HTR-8/SVneo (cell line): ENCODE measurements around the gene GARIN5B.
"Not testable (repeated sequence)": the region's sequence is repeated elsewhere in the genome, so short reads cannot be mapped to it uniquely, and the experiment has no call there.

Experiments used
- DNase-seq: peaks from one replicate; pipeline ENCODE4 v3.0.0; 2011; ENCODE audit warnings: low spot score, mixed read lengths; ENCODE audit not compliant: insufficient read length
- FAIRE-seq: peaks from 2 replicates; lab custom pipeline; 2011; peaks lifted over from hg19 to GRCh38; lab: Jason Lieb, UNC

The GARIN5B gene

DNA sequence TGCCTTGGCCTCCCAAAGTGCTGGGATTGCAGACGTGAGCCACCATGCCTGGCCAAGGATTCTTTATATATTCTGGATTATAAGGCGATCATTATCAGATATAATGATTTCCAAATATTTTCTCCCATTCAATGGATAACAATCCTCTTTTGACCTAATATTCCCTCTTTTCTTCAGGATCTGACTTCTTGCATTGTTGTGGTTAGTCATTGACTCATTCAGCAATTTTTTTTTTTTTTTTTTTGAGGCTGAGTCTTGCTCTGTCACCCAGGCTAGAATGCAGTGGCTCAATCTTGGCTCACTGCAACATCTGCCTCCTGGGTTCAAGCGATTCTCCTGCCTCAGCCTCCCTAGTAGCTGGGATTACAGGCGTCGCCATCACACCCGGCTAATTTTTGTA, 33.3 kb downstream of the GARIN5B start:
- DNase-seq, FAIRE-seq: not testable (repeated sequence)

GRCh38 chr19:55328774-55329318, 34.2 kb downstream of the GARIN5B start:
- FAIRE-seq, DNase-seq: not testable (repeated sequence)

- FAIRE-seq (no peak), DNase-seq (no peak)
Observed at GRCh38 chr19:55325172-55325571, 37.9 kb downstream of the GARIN5B start, which contains the start of gene TMEM150B. Gene TMEM150B (minus strand): TSS chr19:55325341. CDS start chr19:55321036, 4,305 bp downstream.

GRCh38 chr19:55324662-55325061, 38.4 kb downstream of the GARIN5B start:
- DNase-seq (no peak), FAIRE-seq (no peak)

- DNase-seq (no peak), FAIRE-seq (no peak)
Observed at GRCh38 chr19:55322204-55322885, 40.7 kb downstream of the GARIN5B start.

DNA sequence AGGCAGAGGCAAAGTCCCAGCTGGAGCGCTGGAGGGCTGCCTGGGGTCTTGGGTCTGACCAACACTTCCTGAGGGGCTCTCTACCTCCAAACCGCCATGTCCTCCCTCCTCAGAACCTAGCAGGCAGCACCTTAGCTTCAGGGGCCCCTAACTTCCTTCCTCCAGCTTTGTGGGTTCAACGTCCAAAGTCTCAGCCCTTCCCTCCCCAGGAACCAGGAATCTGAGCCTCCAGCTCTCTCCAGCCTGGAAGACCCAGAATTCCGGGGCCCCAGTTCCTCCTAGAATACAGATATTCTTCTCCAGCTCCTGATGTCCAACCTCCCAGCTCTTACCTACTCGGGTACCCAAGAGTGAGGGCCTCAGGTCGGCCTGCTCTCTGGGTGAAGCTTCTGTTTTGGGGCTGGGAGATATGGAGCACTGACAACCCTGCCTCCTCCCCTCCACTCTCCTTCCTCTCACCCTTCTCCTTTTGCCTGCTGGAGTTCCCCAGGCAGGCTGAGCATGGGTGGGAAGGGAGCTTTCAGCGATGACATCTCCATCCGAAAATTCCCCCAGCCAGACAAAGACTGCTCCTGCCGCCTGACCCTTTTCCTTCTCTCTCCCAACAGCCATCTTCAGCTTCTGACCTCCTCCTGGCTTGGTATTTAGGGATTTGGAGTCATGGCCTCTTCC, 41.5 kb downstream of the GARIN5B start:
- DNase-seq (no peak), FAIRE-seq (no peak)

DNA sequence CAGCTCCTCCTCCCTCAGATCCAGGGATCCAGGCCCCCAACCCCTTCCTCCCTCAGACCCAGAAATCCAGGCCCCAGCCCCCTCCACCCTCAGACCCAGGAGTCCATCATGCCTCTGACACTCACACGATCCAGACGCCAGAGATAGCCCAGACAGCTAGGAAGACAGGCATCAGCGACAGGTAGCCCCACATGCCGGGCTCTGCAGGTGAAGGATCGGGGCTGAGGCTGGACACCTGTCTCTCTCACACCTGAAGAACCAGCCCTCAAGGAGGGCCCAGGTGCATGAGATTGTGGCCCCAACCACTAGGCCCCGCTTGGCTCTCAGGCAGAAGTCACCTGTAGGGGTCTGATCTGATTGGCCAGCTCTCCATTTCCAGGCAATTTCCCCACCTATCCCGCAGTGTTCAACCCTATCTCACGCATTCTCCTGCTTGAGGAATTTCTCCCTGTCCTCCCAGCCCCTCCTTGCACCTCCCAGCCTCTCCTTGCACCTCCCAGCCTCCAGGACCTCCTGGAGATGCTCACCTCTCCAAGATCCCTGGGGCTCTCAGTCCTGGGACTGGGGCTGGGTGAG, 42.1 kb downstream of the GARIN5B start:
- no peak for FAIRE-seq
- DNase-seq = no peak

DNA sequence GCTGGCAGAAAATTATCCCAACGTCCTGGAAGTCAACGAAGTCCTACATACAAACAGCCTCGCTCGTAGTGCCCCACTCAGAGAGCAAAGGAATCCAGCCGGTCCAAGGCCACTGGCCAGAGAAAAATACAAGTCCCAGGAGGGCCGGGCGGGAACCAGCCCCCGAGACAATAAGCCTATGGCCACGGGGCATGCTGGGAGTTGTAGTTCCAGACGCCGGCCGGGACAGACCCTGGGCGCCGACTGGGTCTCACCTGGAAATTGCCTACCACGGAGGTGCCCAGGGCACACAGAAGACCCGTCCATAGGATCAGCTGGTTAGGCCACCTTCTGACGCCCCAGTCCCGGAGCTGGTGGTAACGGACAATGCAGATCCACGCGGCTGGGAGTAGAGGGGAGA, 43.3 kb downstream of the GARIN5B start:
- FAIRE-seq = no peak
- DNase-seq = no peak

GRCh38 chr19:55316646-55317045, 46.4 kb downstream of the GARIN5B start:
- DNase-seq (no peak), FAIRE-seq (no peak)

DNA sequence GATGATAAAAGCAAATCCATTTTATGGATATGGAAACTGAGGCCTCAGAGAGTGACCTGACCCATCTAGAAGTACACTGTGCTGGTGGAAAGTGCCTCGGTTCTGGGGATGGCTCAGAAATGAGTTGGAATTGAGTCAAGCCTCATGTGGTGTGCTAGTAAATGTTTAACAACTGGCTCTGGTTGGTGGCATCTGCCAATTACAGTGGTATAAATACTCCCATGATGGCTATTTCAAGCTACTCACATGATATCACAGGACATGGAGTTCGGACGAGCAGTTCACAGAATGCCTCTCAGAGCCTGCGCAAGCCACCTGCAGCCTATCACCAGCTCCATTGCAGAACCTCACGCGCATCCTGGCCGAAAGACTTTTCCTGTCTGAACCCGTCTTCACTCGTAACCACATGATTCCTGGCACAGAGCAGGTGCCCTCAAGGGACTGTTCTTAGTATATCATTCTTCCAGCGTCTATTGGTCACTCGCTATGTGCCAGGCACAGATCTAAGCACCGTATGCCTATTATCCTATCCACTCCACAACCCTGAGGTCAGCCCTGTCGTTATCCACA, 47.0 kb downstream of the GARIN5B start:
- DNase-seq = no peak
- no peak for FAIRE-seq

GRCh38 chr19:55314396-55314795, 48.7 kb downstream of the GARIN5B start:
- DNase-seq (no peak), FAIRE-seq (no peak)

- FAIRE-seq = no peak
- DNase-seq = no peak
Observed at GRCh38 chr19:55312621-55313512, 50.2 kb downstream of the GARIN5B start.

- DNase-seq (no peak), FAIRE-seq (no peak)
Observed at GRCh38 chr19:55311797-55312196, 51.3 kb downstream of the GARIN5B start.

DNA sequence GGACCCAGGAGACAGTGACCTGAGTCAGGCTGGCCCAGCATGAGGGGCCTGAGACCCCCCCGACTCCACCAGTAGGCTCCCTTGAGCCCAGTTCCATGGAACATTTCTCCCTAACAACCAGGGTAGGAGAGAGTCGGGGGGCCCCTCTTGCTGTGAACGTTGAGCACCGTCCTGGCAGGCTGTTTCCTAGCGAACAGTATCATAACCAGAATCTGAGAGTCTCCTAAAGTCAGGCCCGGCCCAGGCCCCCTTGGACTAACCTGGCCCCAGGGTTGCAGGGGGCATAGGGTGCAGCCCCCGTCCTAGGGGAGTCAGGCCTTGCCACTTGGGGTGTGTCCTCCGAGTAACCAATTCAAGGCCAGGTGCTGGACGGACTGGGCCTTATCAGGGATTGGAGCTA, 51.7 kb downstream of the GARIN5B start:
- FAIRE-seq = no peak
- no peak for DNase-seq

GRCh38 chr19:55310498-55310897, 52.6 kb downstream of the GARIN5B start:
- no peak for DNase-seq
- FAIRE-seq = no peak

DNA sequence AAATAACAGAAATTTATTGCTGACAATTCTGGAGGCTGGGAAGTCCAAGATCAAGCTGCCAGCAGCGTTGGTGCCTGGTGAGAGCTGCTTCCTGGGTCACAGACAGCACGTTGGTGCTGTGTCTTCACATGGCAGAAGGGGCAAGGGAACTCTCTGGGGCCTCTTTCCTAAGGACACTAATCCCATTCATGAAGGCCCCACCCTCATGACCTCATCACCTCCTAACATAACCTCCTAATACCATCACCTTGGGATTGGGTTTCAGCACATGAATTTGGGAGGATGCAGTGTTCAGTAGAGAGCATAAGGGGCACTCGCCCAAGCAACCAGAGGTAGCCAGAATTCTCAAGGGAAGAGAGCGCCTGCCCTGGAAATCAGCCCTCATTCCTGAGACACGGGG, 53.6 kb downstream of the GARIN5B start:
- DNase-seq (no peak), FAIRE-seq (no peak)

DNA sequence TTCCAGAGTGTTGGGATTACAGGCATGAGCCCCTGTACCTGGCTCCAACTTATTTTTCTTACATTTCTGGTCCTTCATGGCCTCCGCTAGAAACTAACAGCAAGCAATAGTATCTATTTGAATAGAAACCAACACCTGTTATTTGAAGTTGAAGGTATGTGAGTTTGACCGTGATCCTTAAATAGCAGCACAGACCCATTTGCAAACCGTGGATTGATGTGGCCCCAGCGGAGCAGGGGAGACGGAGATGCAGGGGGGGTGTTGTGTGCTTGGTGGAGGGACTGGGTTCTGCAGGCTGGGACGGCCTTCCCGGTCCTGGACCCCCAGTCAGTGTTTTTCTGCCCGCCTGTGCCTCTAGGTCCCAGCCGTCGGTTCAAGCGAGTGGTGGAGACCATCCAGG, 54.8 kb downstream of the GARIN5B start:
- DNase-seq = no peak
- FAIRE-seq = no peak

GRCh38 chr19:55306712-55307111, 56.3 kb downstream of the GARIN5B start:
- DNase-seq (no peak), FAIRE-seq (no peak)

GRCh38 chr19:55305983-55306562, 57.0 kb downstream of the GARIN5B start:
- no peak for DNase-seq
- no peak for FAIRE-seq
